T-helper 2 cell treated with Interferon-gamma antibody and Interleukin-4, amounts not matched to agents 5 μg/mL and 100 μg/mL, for 36 hours (primary cell): Measurements from ENCODE around the gene ELOVL1.

ENCODE experiments used
- DNase-seq: peaks from one replicate; pipeline ENCODE4 v3.0.0; 2021; ENCODE audit warnings: low spot score
- H3K27ac Mint-ChIP-seq: one replicate; pipeline ENCODE4 v1.8.0; 2021; ENCODE audit warnings: mild to moderate bottlenecking, mixed read lengths
- H3K27me3 Mint-ChIP-seq: one replicate; pipeline ENCODE4 v1.8.0; 2021; ENCODE audit warnings: low read depth, mixed read lengths
- H3K36me3 Mint-ChIP-seq: one replicate; pipeline ENCODE4 v1.8.0; 2021; ENCODE audit warnings: low read depth, mixed read lengths
- H3K4me1 Mint-ChIP-seq: one replicate; pipeline ENCODE4 v1.8.0; 2021; ENCODE audit warnings: low read depth, mixed read lengths
- H3K4me3 Mint-ChIP-seq: one replicate; pipeline ENCODE4 v1.8.0; 2022; ENCODE audit warnings: mild to moderate bottlenecking, moderate library complexity, mixed read lengths
- H3K9me3 Mint-ChIP-seq: one replicate; pipeline ENCODE4 v1.8.0; 2021; ENCODE audit warnings: mixed read lengths

Gene ELOVL1

DNA sequence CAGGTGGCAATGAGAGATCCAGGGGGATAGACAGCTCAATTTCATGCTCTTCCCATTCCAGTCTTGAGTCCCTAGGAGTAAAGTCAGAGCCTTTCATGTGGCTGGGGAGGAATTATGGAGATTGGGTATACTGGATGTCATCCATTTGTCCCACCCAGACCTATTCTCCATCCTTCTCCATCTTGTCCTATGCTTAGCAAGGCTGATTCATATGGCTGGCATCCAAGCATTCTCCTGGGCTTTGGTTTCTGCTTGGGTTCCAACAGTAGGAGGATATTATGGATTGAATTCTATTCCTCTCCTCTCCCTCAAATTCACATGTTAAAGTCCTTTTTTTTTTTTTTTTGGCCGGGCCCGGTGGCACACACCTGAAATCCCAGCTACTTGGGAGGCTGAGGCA, 12.9 kb downstream of the ELOVL1 start:
- Mint-ChIP-seq H3K27ac (no peak overlapping the region), H3K4me1 (peaks cover 18% of the 10 kb centered on the region), H3K9me3 (no peaks in the 10 kb centered on the region), H3K36me3 (peaks cover 14% of the 10 kb centered on the region), H3K4me3 (no peak overlapping the region), H3K27me3 (no peaks in the 10 kb centered on the region)
- DNase-seq: no peak

DNA sequence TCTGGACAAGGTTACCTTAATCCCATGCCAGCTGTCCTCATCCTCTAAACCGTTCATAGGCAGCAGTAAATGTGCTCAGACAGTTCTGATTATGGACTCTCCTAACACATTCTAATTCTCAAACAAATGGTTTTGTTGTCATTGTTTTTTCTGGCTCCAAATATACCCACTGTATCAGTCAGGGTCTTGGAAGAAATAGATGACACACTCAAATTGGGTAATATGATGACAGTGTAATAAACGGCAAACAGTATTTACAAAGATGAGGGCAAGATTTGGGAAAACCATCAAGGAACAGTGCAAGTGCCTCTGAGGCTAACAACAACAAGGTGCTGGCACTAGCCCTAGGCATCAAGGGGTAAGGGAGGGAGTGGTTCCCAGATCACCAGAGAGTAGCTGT, 13.3 kb downstream of the ELOVL1 start:
- no peaks in the 10 kb centered on the region for H3K27me3 Mint-ChIP-seq
- H3K27ac Mint-ChIP-seq: no peak overlapping the region
- peaks cover 10% of the 10 kb centered on the region for H3K36me3 Mint-ChIP-seq
- H3K4me1 Mint-ChIP-seq: peaks cover 17% of the 10 kb centered on the region
- no peaks in the 10 kb centered on the region for H3K9me3 Mint-ChIP-seq
- H3K4me3 Mint-ChIP-seq: no peak overlapping the region
- DNase-seq: no peak

DNA sequence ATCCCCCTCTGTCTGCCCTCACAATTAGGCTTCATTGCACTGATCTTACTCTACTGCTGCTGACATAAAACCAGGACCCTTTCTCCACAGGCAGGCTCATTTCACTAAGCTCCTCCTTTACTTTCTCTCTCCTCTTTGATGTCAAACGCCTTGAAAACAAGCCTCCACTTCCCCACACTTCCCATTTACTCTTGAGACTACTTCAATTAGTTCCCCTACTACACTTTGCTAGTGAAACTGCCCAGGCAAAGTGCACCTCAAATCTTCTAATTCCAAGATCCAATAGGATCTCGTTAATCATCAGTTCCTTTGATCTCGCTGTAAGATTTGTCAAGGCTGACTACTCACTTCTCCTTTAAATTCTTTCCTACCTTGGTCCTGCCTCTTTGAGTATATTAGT, 14.9 kb downstream of the ELOVL1 start:
- H3K9me3 Mint-ChIP-seq: no peaks in the 10 kb centered on the region
- H3K4me1 Mint-ChIP-seq: peaks cover 16% of the 10 kb centered on the region
- H3K27me3 Mint-ChIP-seq: no peaks in the 10 kb centered on the region
- H3K4me3 Mint-ChIP-seq: no peak overlapping the region
- peaks cover 6% of the 10 kb centered on the region for H3K36me3 Mint-ChIP-seq
- no peak for DNase-seq
- H3K27ac Mint-ChIP-seq: no peak overlapping the region

DNA sequence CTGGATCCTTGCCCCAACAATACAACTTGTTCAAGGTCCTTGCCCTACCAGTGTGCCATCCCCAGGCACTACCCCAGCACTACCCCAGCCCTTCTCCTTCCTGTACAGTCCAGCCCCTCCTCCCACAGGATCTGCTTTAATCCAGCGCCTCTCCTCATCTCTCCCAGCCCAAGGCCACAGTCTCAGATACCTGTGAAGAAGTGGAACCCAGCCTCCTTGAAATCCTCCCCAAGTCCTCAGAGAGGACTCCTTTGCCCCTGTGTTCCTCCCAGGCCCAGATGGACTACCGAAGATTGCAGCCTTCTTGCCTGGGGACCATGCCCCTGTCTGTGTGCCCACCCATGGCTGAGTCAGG, 15.5 kb downstream of the ELOVL1 start:
- no peak overlapping the region for H3K4me3 Mint-ChIP-seq
- H3K27me3 Mint-ChIP-seq: no peaks in the 10 kb centered on the region
- H3K27ac Mint-ChIP-seq: no peak overlapping the region
- no peak for DNase-seq
- H3K4me1 Mint-ChIP-seq: peaks cover 14% of the 10 kb centered on the region
- H3K9me3 Mint-ChIP-seq: no peaks in the 10 kb centered on the region
- H3K36me3 Mint-ChIP-seq: peaks cover 6% of the 10 kb centered on the region

DNA sequence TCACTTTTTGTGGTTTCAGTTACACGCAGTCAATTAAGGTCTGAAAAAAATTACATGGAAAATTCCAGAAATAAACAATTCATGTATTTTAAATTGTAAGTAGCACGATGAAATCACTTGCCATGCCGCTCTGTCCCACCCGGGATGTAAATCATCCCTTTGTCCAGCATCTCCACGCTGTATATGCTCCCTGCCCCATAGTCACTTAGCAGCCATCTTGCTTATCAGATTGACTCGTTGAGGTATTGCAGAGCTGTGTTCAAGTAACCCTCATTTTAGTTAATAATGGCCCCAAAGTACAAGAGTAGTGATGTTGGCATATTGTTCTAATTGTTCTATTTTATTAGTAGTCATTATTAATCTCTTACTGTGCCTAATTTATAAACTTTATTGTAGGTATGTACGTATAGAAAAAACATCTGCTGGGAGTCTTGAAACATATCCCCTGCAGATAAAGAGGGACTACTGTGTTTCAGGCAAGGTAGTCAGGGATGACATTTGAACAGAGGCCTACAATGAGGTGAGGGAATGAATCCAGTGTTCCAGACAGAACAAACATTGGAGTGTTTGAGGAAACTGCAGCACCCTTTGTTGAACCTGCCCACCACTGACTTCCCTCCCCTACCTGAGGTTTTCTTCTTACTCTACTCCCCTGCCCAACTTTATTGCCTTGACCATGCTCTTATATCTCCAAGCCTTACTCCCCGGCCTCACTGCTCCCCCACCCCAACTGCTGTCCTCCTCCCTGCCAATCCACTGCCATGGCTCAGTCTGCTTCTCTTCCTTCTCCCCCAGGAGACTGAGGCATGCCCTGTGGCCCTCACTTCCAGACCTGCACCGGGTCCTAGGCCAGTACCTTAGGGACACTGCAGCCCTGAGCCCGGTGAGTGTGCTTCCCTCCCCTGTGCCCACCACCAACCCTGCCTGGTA, 16.1 kb downstream of the ELOVL1 start:
- Mint-ChIP-seq H3K36me3 (peaks cover 4% of the 10 kb centered on the region), H3K4me1 (peaks cover 12% of the 10 kb centered on the region), H3K9me3 (no peaks in the 10 kb centered on the region), H3K27me3 (no peaks in the 10 kb centered on the region), H3K4me3 (no peak overlapping the region), H3K27ac (no peak overlapping the region)
- no peak for DNase-seq

DNA sequence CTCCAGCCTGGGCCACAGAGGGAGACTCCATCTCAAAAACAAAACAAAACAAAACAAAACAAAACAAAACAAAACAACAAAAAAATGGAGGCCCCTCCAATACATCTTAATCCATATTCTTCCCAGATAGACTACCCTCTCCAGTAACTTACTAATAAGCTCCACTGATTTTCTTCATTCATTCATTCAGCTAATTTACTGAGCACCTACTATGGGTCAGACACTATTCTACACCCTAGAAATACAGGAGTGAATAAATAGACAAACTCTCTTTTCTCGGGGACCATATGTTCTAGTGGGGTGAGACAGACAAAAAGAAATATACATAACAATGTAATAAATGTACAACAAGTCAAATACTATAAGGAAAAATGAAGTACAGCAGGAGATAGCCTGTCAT, 16.8 kb downstream of the ELOVL1 start:
- Mint-ChIP-seq H3K27ac (no peak overlapping the region), H3K9me3 (no peaks in the 10 kb centered on the region), H3K36me3 (peaks cover 1% of the 10 kb centered on the region), H3K4me3 (no peak overlapping the region), H3K4me1 (peaks cover 12% of the 10 kb centered on the region), H3K27me3 (no peaks in the 10 kb centered on the region)
- no peak for DNase-seq

DNA sequence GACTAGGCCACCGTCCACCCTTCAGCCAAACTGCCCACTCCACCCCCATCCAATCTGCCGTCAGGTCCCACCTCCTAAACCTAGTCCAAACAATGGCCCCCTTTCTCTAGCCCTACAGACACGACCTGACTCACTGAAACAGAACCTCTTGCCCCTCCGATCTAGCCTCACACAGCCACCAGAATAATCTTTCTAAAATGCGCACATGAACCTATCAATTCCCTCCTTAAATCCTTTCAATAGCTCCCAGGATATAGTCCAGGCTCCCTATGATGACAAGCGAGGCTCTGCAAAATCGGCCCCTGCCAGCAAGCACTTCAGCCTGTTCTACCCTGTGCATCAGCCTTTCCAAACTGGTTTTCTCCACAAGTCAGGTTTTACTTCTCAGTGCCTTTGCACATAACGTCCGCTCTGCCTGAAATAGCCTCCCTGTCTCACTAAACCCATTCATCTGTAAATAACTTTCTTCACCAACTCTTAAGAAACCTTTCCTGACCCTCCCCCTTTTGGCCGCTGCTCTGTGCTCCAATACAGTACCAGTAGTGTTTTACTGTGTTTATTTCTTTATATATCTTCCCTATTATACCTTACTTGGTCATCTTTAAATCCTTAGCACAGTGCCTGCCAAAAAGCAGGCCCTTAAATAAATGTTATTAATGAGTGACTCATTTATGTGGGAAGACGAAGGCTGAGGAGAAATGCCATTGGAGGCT, 18.1 kb downstream of the ELOVL1 start:
- no peaks in the 10 kb centered on the region for H3K27me3 Mint-ChIP-seq
- DNase-seq: no peak
- no peaks in the 10 kb centered on the region for H3K36me3 Mint-ChIP-seq
- H3K4me1 Mint-ChIP-seq: peaks cover 12% of the 10 kb centered on the region
- peak overlapping the region; percentile 75 for H3K4me3 Mint-ChIP-seq
- H3K27ac Mint-ChIP-seq: peak overlapping the region; percentile 82
- no peaks in the 10 kb centered on the region for H3K9me3 Mint-ChIP-seq

DNA sequence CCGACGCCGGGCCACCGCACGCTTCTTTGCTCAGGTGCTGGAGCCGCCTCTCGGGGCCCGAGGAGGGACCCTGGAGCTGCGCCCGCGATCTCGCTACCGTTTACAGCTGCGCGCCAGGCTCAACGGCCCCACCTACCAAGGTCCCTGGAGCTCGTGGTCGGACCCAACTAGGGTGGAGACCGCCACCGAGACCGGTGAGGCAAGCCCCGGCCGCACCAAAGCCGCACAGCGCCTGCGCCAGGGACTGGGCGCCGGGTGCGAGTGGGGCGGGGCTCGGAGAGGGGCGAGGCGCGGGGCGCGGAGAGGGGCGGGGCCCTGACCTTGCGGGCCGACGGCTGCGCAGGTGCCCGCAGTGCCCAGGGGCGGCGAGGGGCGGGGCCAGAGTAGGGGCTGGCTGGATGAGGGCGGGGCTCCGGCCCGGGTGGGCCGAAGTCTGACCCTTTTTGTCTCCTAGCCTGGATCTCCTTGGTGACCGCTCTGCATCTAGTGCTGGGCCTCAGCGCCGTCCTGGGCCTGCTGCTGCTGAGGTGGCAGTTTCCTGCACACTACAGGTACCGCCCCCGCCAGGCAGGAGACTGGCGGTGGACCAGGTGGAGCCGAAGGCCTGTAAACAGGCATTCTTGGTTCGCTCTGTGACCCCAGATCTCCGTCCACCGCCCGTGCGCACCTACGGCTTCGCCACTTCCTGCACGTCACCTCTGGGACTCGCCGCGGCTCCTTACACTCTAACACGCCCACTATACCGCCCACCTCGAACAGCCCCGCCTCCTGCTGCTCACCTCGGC, 18.8 kb downstream of the ELOVL1 start:
- H3K27ac Mint-ChIP-seq: peak overlapping the region; percentile 82
- H3K27me3 Mint-ChIP-seq: no peaks in the 10 kb centered on the region
- peaks cover 12% of the 10 kb centered on the region for H3K4me1 Mint-ChIP-seq
- DNase-seq: peak; percentile 60
- peak overlapping the region; percentile 75 for H3K4me3 Mint-ChIP-seq
- H3K9me3 Mint-ChIP-seq: no peaks in the 10 kb centered on the region
- no peaks in the 10 kb centered on the region for H3K36me3 Mint-ChIP-seq

DNA sequence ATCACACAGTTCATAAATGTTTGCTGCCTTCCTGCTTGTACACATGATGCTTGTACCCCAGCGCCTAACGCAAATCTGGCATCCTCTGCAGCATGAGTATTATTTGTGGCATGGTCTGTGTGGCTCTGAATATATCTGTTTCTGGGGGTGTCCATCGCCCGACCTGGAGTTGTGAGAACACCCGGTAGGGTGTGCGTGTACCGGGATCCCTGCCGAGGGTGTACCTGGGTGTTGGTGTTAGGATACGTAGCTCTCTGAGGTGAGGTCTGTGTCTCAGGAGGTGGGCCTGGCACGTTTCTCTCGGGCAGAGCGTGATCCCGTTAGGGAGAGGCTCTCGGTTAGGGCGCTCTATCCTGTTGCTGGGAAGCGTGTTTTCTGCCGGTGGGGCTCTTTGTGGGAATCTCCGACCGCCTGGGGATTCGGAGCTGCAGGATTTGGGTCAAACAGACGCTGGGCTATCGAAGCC, 19.4 kb downstream of the ELOVL1 start:
- H3K27ac Mint-ChIP-seq: peak overlapping the region; percentile 45
- peaks cover 12% of the 10 kb centered on the region for H3K4me1 Mint-ChIP-seq
- H3K27me3 Mint-ChIP-seq: no peaks in the 10 kb centered on the region
- H3K4me3 Mint-ChIP-seq: no peak overlapping the region
- H3K36me3 Mint-ChIP-seq: no peaks in the 10 kb centered on the region
- no peak for DNase-seq
- H3K9me3 Mint-ChIP-seq: no peaks in the 10 kb centered on the region

DNA sequence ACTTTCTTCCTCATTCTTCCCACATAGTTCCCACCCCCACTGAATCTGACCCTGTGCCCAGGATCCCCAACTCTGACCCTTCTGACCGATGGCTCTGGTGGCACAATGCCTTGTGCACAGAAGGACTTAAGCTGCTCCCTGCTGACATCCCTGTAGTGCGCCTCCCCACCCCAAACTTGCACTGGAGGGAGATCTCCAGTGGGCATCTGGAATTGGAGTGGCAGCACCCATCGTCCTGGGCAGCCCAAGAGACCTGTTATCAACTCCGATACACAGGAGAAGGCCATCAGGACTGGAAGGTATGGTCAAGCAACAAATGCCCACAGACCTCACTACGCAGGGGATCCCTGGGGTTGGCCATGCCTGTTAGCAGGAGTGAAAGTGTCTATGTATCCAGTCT, 21.2 kb downstream of the ELOVL1 start:
- Mint-ChIP-seq H3K4me1 (peaks cover 9% of the 10 kb centered on the region), H3K4me3 (no peak overlapping the region), H3K36me3 (no peaks in the 10 kb centered on the region), H3K27me3 (no peaks in the 10 kb centered on the region), H3K9me3 (no peaks in the 10 kb centered on the region), H3K27ac (no peak overlapping the region)
- no peak for DNase-seq

DNA sequence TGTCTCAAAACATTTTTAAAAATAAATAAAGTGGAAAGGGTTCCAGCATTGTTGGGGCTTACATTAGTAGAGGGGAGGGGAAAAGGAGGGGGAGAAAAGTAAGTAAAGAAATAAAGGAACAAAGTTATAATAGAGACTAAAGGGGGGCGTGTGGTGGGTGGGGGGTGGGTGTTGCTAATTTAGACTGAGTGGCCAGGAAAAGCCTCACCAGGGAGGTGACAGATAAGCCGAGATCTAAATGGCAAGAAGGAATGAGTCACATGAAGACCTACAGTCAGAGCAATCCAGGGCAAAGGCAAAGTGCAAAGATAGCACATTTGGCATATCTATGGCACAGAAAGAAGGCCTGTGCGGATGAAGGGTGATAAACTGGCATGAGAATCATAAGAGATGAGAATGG, 22.7 kb downstream of the ELOVL1 start:
- Mint-ChIP-seq H3K36me3 (no peaks in the 10 kb centered on the region), H3K4me3 (no peak overlapping the region), H3K27ac (no peak overlapping the region), H3K4me1 (peaks cover 6% of the 10 kb centered on the region), H3K27me3 (no peaks in the 10 kb centered on the region), H3K9me3 (no peaks in the 10 kb centered on the region)
- peak; percentile 23 for DNase-seq

DNA sequence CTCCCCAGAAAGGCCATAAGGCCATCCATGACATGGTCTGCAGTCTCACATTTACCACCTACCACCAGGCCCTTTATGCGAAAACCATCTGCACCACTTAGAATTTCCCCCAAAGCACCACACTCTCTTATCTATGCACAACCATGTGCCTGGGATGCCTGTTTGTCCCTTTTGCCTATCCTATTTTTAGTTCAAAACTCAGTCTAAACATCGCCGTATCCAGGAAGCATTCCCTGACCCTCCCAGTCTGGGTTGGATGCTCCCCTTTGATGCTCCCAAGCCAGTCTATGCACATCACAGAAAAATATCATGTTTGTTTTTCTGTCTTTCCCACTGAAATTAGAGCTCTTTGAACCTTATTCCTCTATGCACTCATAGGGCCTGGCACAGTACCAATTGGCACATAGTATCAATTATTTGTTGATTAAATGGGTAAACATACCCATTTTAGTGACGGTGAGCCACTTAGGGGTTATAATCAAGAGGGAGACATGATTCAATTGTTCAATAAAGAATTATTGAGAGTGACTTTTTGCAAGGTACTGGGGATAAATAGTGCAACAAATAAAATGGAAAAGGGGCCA, 23.5 kb downstream of the ELOVL1 start:
- H3K27ac Mint-ChIP-seq: no peak overlapping the region
- peaks cover 2% of the 10 kb centered on the region for H3K4me1 Mint-ChIP-seq
- no peaks in the 10 kb centered on the region for H3K9me3 Mint-ChIP-seq
- no peaks in the 10 kb centered on the region for H3K27me3 Mint-ChIP-seq
- H3K4me3 Mint-ChIP-seq: no peak overlapping the region
- no peak for DNase-seq
- H3K36me3 Mint-ChIP-seq: no peaks in the 10 kb centered on the region

DNA sequence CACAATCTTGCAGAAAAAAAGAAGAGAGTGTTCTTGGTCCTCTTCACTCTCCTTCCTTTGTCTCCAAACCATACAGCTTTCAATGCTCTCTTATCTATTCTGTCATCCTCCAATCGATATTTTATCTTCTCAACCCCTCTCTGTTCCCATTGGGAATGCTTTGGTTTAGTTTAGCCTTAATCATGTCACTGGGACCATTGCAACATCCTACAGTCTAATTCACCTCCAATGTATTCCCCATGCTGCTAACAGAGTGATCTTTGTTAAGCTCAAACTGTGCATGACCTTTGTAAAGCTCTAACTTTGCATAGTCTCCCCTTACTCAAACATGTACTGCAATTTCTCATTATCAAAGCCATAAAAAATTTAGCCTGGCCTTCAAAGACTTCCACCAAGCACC, 27.3 kb downstream of the ELOVL1 start:
- Mint-ChIP-seq H3K4me3 (no peak overlapping the region), H3K9me3 (no peaks in the 10 kb centered on the region), H3K4me1 (no peaks in the 10 kb centered on the region), H3K27ac (no peak overlapping the region), H3K27me3 (no peaks in the 10 kb centered on the region), H3K36me3 (no peaks in the 10 kb centered on the region)
- no peak for DNase-seq
